ENCODE results near the gene MB21D2. TPM values are rescaled to one million over a fixed set of nuclear protein-coding genes. Genes with fewer than 3 reads are reported as not detected.

The MB21D2 gene
- total RNA-seq, 5 donors from 2014 or later (not counting 1 experiment from before 2014, with no cell fraction given) = 4.1 to 7.6 (median 5.5) TPM

DNA sequence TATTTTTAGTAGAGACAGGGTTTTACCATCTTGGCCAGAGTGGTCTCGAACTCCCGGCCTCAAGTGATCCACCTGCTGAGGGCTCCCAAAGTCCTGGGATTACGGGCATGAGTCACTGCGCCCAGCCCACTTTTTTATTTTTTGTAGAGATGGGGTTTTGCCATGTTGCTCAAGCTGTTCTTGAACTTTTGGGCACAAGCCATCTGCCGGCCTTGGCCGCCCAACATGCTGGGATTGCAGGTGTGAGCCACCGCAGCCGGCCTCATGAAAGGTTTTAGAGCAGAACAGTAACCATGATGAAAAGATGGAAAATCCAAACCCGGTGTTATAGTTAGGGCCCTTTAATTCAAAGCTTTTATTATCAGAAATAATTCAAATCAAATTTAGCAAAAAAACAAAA, 15.6 kb upstream of the MB21D2 start:
- no peak for DNase-seq
- no peak for ATAC-seq (replicated peaks in 1 of 4)
- Mint-ChIP-seq H3K27ac (no peak overlapping the region), H3K27me3 (peaks cover 0 to 5% of the 10 kb centered on the region in 2 donors), H3K36me3 (no peaks in the 10 kb centered on the region), H3K4me1 (no peaks in the 10 kb centered on the region), H3K9me3 (no peaks in the 10 kb centered on the region), H3K4me3 (no peak overlapping the region)
- H3K36me3 ChIP-seq (ENCODE audit: control insufficient read depth in 2 of 2, extremely low read depth in 1 of 2, insufficient read depth in 1 of 2, low read length in 1 of 2) = no peaks in the 10 kb centered on the region
- ChIA-PET POLR2A (no interaction called here), CTCF (no interaction called here)
- H3K4me3 ChIP-seq (ENCODE audit: control insufficient read depth in 1 of 2, extremely low read depth in 1 of 2, low read length in 1 of 2) = no peak overlapping the region
- H3K27me3 ChIP-seq (replicated peaks in 1 of 2; ENCODE audit: control insufficient read depth in 2 of 2, extremely low read depth in 1 of 2, insufficient read depth in 2 of 2, low read length in 1 of 2) = no peaks in the 10 kb centered on the region
- WGBS (ENCODE audit: insufficient coverage) = 50% methylated on average over 1 of the region's 9 CpGs
- no peaks in the 10 kb centered on the region for H3K9me3 ChIP-seq
- H3K4me1 ChIP-seq (ENCODE audit: control insufficient read depth in 1 of 2, extremely low read depth in 1 of 2, insufficient read depth in 2 of 2, low read length in 2 of 2) = no peaks in the 10 kb centered on the region
- H3K27ac ChIP-seq (ENCODE audit: low read length) = no peak overlapping the region

DNA sequence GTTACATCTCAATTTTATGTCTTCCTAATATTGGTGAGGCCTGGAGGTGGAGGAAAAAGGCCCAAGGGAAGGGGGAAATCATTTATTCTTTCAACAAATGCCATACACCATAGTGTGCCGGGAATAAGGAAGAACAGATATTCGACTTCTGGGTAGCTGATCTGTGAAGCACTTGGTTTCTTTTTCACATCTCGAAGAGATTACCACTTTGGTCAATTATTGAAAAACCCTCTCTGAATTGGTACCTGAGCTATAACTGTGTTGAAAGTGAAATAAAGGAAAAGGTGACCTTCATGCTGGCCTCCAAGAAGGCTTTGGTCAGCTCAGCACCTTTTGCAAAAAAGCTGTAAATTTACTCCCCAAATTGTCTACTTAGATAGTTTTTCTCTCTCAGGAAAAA, 14.2 kb upstream of the MB21D2 start:
- Histone ChIP-seq H3K4me1 (ENCODE audit: control insufficient read depth in 1 of 2, extremely low read depth in 1 of 2, insufficient read depth in 2 of 2, low read length in 2 of 2) (no peaks in the 10 kb centered on the region), H3K27ac (ENCODE audit: low read length) (no peak overlapping the region), H3K36me3 (ENCODE audit: control insufficient read depth in 2 of 2, extremely low read depth in 1 of 2, insufficient read depth in 1 of 2, low read length in 1 of 2) (no peaks in the 10 kb centered on the region), H3K27me3 (replicated peaks in 1 of 2; ENCODE audit: control insufficient read depth in 2 of 2, extremely low read depth in 1 of 2, insufficient read depth in 2 of 2, low read length in 1 of 2) (no peaks in the 10 kb centered on the region), H3K4me3 (ENCODE audit: control insufficient read depth in 1 of 2, extremely low read depth in 1 of 2, low read length in 1 of 2) (no peak overlapping the region), H3K9me3 (no peaks in the 10 kb centered on the region)
- CTCF ChIA-PET = interaction anchor here in 1 of 2 donors (0.7 kb wide), 1 partner anchor 749 kb away, joined by 3 read pairs; no protein-coding TSS in a partner anchor
- peaks cover 0 to 5% of the 10 kb centered on the region in 2 donors for H3K27me3 Mint-ChIP-seq
- H3K9me3 Mint-ChIP-seq = no peaks in the 10 kb centered on the region
- H3K4me1 Mint-ChIP-seq = no peaks in the 10 kb centered on the region
- whole genome bisulfite sequencing (ENCODE audit: insufficient coverage) = no CpG with 5 or more reads among the region's 3 CpGs
- no peak overlapping the region for H3K4me3 Mint-ChIP-seq
- ATAC-seq (replicated peaks in 1 of 4) = no peak
- POLR2A ChIA-PET = no interaction called here
- DNase-seq = no peak
- H3K27ac Mint-ChIP-seq = no peak overlapping the region
- no peaks in the 10 kb centered on the region for H3K36me3 Mint-ChIP-seq

DNA sequence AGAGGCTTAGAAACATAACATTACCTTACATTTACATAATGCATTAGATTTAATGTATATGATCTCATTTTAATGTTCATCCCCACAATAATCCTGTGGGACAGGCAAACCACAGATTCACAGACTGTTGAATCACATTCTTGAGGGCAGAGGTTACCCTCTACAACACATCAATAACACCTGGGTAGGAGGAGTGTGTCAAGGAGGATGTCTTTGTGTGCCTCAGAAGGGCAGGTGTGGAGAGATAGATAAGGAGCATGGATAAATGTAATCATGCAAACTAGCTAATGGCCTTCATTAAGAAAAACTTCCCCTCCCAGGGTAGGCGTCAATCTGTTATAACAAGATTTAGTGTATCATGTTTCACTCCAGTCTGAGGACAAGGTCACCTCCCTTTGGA, 12.9 kb upstream of the MB21D2 start:
- POLR2A ChIA-PET = no interaction called here
- no peaks in the 10 kb centered on the region for H3K36me3 Mint-ChIP-seq
- Histone ChIP-seq H3K4me3 (ENCODE audit: control insufficient read depth in 1 of 2, extremely low read depth in 1 of 2, low read length in 1 of 2) (no peak overlapping the region), H3K36me3 (ENCODE audit: control insufficient read depth in 2 of 2, extremely low read depth in 1 of 2, insufficient read depth in 1 of 2, low read length in 1 of 2) (no peaks in the 10 kb centered on the region), H3K27ac (ENCODE audit: low read length) (no peak overlapping the region), H3K9me3 (no peaks in the 10 kb centered on the region), H3K27me3 (replicated peaks in 1 of 2; ENCODE audit: control insufficient read depth in 2 of 2, extremely low read depth in 1 of 2, insufficient read depth in 2 of 2, low read length in 1 of 2) (no peaks in the 10 kb centered on the region), H3K4me1 (ENCODE audit: control insufficient read depth in 1 of 2, extremely low read depth in 1 of 2, insufficient read depth in 2 of 2, low read length in 2 of 2) (no peaks in the 10 kb centered on the region)
- no CpG with 5 or more reads among the region's 1 CpG for WGBS (ENCODE audit: insufficient coverage)
- no peaks in the 10 kb centered on the region for H3K9me3 Mint-ChIP-seq
- H3K4me1 Mint-ChIP-seq = no peaks in the 10 kb centered on the region
- H3K4me3 Mint-ChIP-seq = no peak overlapping the region
- peaks cover 0 to 5% of the 10 kb centered on the region in 2 donors for H3K27me3 Mint-ChIP-seq
- CTCF ChIA-PET = no interaction called here
- ATAC-seq (replicated peaks in 1 of 4) (no peak), DNase-seq (no peak)
- H3K27ac Mint-ChIP-seq = no peak overlapping the region

GRCh38 chr3:192929755-192930547, 12.3 kb upstream of the MB21D2 start:
- Mint-ChIP-seq H3K36me3 (no peaks in the 10 kb centered on the region), H3K4me1 (no peaks in the 10 kb centered on the region), H3K27ac (no peak overlapping the region), H3K27me3 (peaks cover 0 to 5% of the 10 kb centered on the region in 2 donors), H3K4me3 (no peak overlapping the region), H3K9me3 (no peaks in the 10 kb centered on the region)
- no peak for DNase-seq
- H3K9me3 ChIP-seq = no peaks in the 10 kb centered on the region
- no peak overlapping the region for H3K4me3 ChIP-seq (ENCODE audit: control insufficient read depth in 1 of 2, extremely low read depth in 1 of 2, low read length in 1 of 2)
- ChIA-PET CTCF (no interaction called here), POLR2A (no interaction called here)
- H3K27me3 ChIP-seq (replicated peaks in 1 of 2; ENCODE audit: control insufficient read depth in 2 of 2, extremely low read depth in 1 of 2, insufficient read depth in 2 of 2, low read length in 1 of 2) = no peaks in the 10 kb centered on the region
- no CpG with 5 or more reads among the region's 9 CpGs for WGBS (ENCODE audit: insufficient coverage)
- H3K4me1 ChIP-seq (ENCODE audit: control insufficient read depth in 1 of 2, extremely low read depth in 1 of 2, insufficient read depth in 2 of 2, low read length in 2 of 2) = no peaks in the 10 kb centered on the region
- H3K27ac ChIP-seq (ENCODE audit: low read length) = no peak overlapping the region
- H3K36me3 ChIP-seq (ENCODE audit: control insufficient read depth in 2 of 2, extremely low read depth in 1 of 2, insufficient read depth in 1 of 2, low read length in 1 of 2) = no peaks in the 10 kb centered on the region
- no peak for ATAC-seq (replicated peaks in 1 of 4)

GRCh38 chr3:192929146-192929545, 11.5 kb upstream of the MB21D2 start:
- H3K4me1 ChIP-seq (ENCODE audit: control insufficient read depth in 1 of 2, extremely low read depth in 1 of 2, insufficient read depth in 2 of 2, low read length in 2 of 2) = no peaks in the 10 kb centered on the region
- no peak overlapping the region for H3K27ac ChIP-seq (ENCODE audit: low read length)
- WGBS (ENCODE audit: insufficient coverage) = 50% methylated on average over 1 of the region's 2 CpGs
- H3K4me1 Mint-ChIP-seq = no peaks in the 10 kb centered on the region
- no peaks in the 10 kb centered on the region for H3K27me3 ChIP-seq (replicated peaks in 1 of 2; ENCODE audit: control insufficient read depth in 2 of 2, extremely low read depth in 1 of 2, insufficient read depth in 2 of 2, low read length in 1 of 2)
- no peak overlapping the region for H3K27ac Mint-ChIP-seq
- no peak overlapping the region for H3K4me3 ChIP-seq (ENCODE audit: control insufficient read depth in 1 of 2, extremely low read depth in 1 of 2, low read length in 1 of 2)
- H3K4me3 Mint-ChIP-seq = no peak overlapping the region
- DNase-seq = no peak
- H3K27me3 Mint-ChIP-seq = peaks cover 0 to 5% of the 10 kb centered on the region in 2 donors
- no peaks in the 10 kb centered on the region for H3K36me3 Mint-ChIP-seq
- ChIA-PET CTCF (interaction anchor here in 1 of 2 donors (1.0 kb wide), 1 partner anchor 22 kb away, joined by 3 read pairs; no protein-coding TSS in a partner anchor), POLR2A (no interaction called here)
- no peaks in the 10 kb centered on the region for H3K36me3 ChIP-seq (ENCODE audit: control insufficient read depth in 2 of 2, extremely low read depth in 1 of 2, insufficient read depth in 1 of 2, low read length in 1 of 2)
- ATAC-seq (replicated peaks in 1 of 4) = no peak
- no peaks in the 10 kb centered on the region for H3K9me3 ChIP-seq
- H3K9me3 Mint-ChIP-seq = no peaks in the 10 kb centered on the region

DNA sequence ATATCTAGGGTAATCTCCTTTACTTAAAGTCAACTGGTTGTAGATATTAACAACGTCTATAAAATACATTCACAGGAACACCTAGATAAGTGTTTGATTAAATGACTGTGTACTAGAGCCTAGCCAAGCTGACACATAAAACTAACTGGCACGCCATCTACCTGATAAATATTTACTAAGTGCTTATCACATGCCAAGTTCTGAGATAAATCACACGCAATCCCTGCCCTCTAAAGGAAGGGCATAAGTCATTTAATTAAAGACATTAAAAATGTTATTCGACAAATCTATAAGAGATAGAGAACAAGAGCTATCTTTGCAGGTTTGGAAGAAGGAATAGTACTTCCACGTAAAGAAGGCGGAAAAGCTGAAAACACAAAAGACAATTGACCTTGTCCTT, 11.1 kb upstream of the MB21D2 start:
- Mint-ChIP-seq H3K27me3 (peaks cover 0 to 5% of the 10 kb centered on the region in 2 donors), H3K27ac (no peak overlapping the region), H3K4me1 (no peaks in the 10 kb centered on the region), H3K4me3 (no peak overlapping the region), H3K9me3 (no peaks in the 10 kb centered on the region), H3K36me3 (no peaks in the 10 kb centered on the region)
- Histone ChIP-seq H3K4me3 (ENCODE audit: control insufficient read depth in 1 of 2, extremely low read depth in 1 of 2, low read length in 1 of 2) (no peak overlapping the region), H3K36me3 (ENCODE audit: control insufficient read depth in 2 of 2, extremely low read depth in 1 of 2, insufficient read depth in 1 of 2, low read length in 1 of 2) (no peaks in the 10 kb centered on the region), H3K9me3 (no peaks in the 10 kb centered on the region), H3K27ac (ENCODE audit: low read length) (no peak overlapping the region), H3K4me1 (ENCODE audit: control insufficient read depth in 1 of 2, extremely low read depth in 1 of 2, insufficient read depth in 2 of 2, low read length in 2 of 2) (no peaks in the 10 kb centered on the region), H3K27me3 (replicated peaks in 1 of 2; ENCODE audit: control insufficient read depth in 2 of 2, extremely low read depth in 1 of 2, insufficient read depth in 2 of 2, low read length in 1 of 2) (no peaks in the 10 kb centered on the region)
- DNase-seq (no peak), ATAC-seq (replicated peaks in 1 of 4) (no peak)
- WGBS (ENCODE audit: insufficient coverage) = 80% methylated on average over 1 of the region's 6 CpGs
- POLR2A ChIA-PET = no interaction called here
- CTCF ChIA-PET = interaction anchor here in 1 of 2 donors (1.0 kb wide), 1 partner anchor 22 kb away, joined by 3 read pairs; no protein-coding TSS in a partner anchor
